Parathyroid adenoma (tissue), 2 donors: ENCODE results near the gene TOPAZ1.
"Not testable (repeated sequence)": the region's sequence is repeated elsewhere in the genome, so short reads cannot be mapped to it uniquely, and the experiment has no call there.

Source experiments
- H2AFZ ChIP-seq: fragments of 300-600 bp; sonication (generic); one replicate; pipeline ENCODE4 v1.7.0; 2017; ENCODE audit warnings: antibody characterized with exemption, mild to moderate bottlenecking
- H3K27ac ChIP-seq: fragments of 300-600 bp; sonication (generic); one replicate; pipeline ENCODE4 v1.7.0; 2017
- H3K27me3 ChIP-seq: fragments of 300-600 bp; sonication (generic); one replicate; pipeline ENCODE4 v1.7.0; 2017; ENCODE audit warnings: low read length; ENCODE audit not compliant: control insufficient read depth, insufficient read depth
- H3K36me3 ChIP-seq: fragments of 300-600 bp; sonication (generic); one replicate; pipeline ENCODE4 v1.7.0; 2017; ENCODE audit warnings: low read length; ENCODE audit not compliant: control insufficient read depth, insufficient read depth
- H3K4me1 ChIP-seq: fragments of 300-600 bp; sonication (generic); one replicate; pipeline ENCODE4 v1.7.0; 2017; ENCODE audit warnings: control low read depth
- H3K4me2 ChIP-seq: fragments of 300-600 bp; sonication (generic); one replicate; pipeline ENCODE4 v1.7.0; 2017; ENCODE audit warnings: low read length
- H3K4me3 ChIP-seq: fragments of 300-600 bp; sonication (generic); one replicate; pipeline ENCODE4 v1.7.0; 2017; ENCODE audit warnings: low read depth, low read length
- H3K79me2 ChIP-seq: fragments of 300-600 bp; sonication (generic); one replicate; pipeline ENCODE4 v1.7.0; 2017; ENCODE audit warnings: control low read depth
- H3K9ac ChIP-seq: fragments of 300-600 bp; sonication (generic); one replicate; pipeline ENCODE4 v1.7.0; 2017; ENCODE audit warnings: mild to moderate bottlenecking
- H3K9me3 ChIP-seq: fragments of 300-600 bp; sonication (generic); one replicate; pipeline ENCODE4 v1.7.0; 2017; ENCODE audit warnings: low read length; ENCODE audit not compliant: control insufficient read depth
- TF ChIP-seq, protein P1 (sequence below): fragments of 300-600 bp; sonication (generic); IDR thresholded peaks from one replicate; pipeline ENCODE4 v1.7.0; 2017; ENCODE audit warnings: antibody characterized with exemption, mild to moderate bottlenecking
- donor health status: primary hyperparathyroidism.

TOPAZ1 gene

DNA sequence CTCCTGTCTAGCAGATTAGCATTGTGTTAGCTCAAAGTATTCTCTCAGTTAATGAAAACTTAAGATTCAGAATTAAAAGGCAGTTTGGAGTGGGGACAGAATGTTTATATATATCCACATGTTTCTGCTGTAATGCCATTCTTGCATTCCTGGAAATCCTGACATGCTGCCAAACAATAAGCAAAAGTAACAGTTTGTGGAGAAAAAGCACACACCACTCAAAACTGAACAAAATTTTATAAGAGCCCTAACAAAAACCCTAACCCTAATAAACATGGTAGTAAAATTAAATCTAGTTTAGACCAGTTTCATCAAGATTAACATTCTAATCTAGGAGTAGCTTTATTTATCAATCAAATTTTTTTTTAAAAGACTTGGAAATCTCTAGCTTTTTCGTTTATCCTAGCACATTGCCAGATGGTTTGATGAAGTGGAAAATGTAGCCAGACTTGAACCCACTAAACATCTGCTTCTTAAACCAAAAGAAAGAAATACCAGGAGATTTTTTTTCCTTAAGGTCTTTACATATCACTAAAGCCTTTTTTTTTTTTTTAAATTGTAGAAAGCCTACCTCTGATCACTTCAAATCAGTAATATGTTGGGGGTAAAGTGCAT lies 100.6 kb downstream of the TOPAZ1 start:
- Histone ChIP-seq H3K4me3 (no peak overlapping the region), H3K9me3 (no peaks in the 10 kb centered on the region), H2AFZ (no peak overlapping the region), H3K9ac (no peak overlapping the region), H3K4me2 (no peak overlapping the region), H3K4me1 (no peaks in the 10 kb centered on the region), H3K27me3 (no peaks in the 10 kb centered on the region), H3K79me2 (peaks cover 20% of the 10 kb centered on the region), H3K36me3 (no peaks in the 10 kb centered on the region), H3K27ac (no peak overlapping the region)
- TF ChIP-seq, protein P1, sequence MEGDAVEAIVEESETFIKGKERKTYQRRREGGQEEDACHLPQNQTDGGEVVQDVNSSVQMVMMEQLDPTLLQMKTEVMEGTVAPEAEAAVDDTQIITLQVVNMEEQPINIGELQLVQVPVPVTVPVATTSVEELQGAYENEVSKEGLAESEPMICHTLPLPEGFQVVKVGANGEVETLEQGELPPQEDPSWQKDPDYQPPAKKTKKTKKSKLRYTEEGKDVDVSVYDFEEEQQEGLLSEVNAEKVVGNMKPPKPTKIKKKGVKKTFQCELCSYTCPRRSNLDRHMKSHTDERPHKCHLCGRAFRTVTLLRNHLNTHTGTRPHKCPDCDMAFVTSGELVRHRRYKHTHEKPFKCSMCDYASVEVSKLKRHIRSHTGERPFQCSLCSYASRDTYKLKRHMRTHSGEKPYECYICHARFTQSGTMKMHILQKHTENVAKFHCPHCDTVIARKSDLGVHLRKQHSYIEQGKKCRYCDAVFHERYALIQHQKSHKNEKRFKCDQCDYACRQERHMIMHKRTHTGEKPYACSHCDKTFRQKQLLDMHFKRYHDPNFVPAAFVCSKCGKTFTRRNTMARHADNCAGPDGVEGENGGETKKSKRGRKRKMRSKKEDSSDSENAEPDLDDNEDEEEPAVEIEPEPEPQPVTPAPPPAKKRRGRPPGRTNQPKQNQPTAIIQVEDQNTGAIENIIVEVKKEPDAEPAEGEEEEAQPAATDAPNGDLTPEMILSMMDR = no peak

DNA sequence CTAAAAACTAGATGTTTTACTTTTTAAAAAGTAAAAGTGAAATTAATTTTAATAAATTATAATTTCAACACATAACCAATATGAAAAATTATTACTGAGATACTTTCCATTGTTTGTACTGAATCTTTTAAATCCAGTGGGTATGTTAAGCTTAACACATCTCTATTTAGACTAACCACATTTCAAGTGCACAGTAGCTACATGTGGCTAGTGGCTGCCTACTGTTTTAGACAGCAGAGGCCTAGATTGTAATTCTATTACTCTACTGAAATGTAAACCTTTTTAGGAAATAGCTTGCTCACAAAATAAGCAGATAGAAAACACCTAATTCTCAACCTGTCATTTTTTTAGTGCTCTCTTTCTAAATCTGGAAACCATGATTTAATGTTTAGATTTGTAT lies 101.7 kb downstream of the TOPAZ1 start:
- Histone ChIP-seq H3K79me2 (peaks cover 26% of the 10 kb centered on the region), H3K4me1 (no peaks in the 10 kb centered on the region), H3K4me3 (no peak overlapping the region), H3K36me3 (no peaks in the 10 kb centered on the region), H2AFZ (no peak overlapping the region), H3K9ac (no peak overlapping the region), H3K27ac (no peak overlapping the region), H3K27me3 (no peaks in the 10 kb centered on the region), H3K9me3 (no peaks in the 10 kb centered on the region), H3K4me2 (no peak overlapping the region)
- TF ChIP-seq, protein P1 = no peak

DNA sequence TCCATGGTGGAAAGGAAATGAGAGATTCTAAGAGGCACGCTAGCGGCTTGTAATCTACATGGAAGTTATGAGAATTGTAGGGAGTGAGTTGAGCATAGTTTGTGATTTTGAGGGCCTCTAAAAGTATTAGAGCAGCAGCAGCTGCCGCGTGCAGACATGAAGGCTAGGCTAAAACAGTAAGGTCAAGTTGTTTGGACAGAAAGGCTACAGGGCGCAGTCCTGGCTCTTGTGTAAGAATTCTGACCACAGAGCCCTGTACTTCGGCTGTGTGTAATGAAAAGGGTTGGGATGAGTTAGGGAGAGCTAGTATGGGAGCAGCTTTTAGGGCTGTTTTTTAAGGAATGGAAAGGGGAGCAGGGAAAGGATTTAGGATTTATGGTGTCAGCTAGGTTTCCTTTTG lies 104.9 kb downstream of the TOPAZ1 start:
- not testable (repeated sequence) for H3K27me3 ChIP-seq, H3K9me3 ChIP-seq, H3K27ac ChIP-seq, H2AFZ ChIP-seq, H3K4me2 ChIP-seq, H3K4me3 ChIP-seq, H3K36me3 ChIP-seq, H3K9ac ChIP-seq, H3K4me1 ChIP-seq
- H3K79me2 ChIP-seq = peaks cover 27% of the 10 kb centered on the region

DNA sequence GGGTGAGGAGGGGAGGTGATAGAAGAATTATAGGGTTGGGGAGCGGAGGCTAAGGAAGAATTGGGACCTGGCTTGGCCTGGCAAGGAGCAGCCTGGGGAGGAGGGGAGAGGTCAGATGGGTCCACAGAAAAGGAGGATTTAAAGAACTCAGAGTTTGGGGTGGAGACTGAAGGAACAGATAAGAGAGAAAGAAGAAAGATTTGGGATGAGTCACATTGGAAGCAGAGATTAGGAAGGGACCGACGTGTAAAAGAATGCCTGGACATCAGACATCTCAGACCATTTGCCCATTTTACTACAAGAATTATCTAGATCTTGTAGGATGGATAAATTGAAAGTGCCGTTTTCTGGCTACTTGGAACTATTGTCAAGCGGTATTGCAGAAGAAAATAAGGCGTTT lies 107.3 kb downstream of the TOPAZ1 start:
- no peaks in the 10 kb centered on the region for H3K36me3 ChIP-seq
- TF ChIP-seq, protein P1 = no peak
- peaks cover 27% of the 10 kb centered on the region for H3K79me2 ChIP-seq
- no peak overlapping the region for H3K4me3 ChIP-seq
- no peaks in the 10 kb centered on the region for H3K4me1 ChIP-seq
- no peak overlapping the region for H2AFZ ChIP-seq
- H3K9me3 ChIP-seq = no peaks in the 10 kb centered on the region
- no peak overlapping the region for H3K27ac ChIP-seq
- H3K27me3 ChIP-seq = no peaks in the 10 kb centered on the region
- no peak overlapping the region for H3K4me2 ChIP-seq
- no peak overlapping the region for H3K9ac ChIP-seq

DNA sequence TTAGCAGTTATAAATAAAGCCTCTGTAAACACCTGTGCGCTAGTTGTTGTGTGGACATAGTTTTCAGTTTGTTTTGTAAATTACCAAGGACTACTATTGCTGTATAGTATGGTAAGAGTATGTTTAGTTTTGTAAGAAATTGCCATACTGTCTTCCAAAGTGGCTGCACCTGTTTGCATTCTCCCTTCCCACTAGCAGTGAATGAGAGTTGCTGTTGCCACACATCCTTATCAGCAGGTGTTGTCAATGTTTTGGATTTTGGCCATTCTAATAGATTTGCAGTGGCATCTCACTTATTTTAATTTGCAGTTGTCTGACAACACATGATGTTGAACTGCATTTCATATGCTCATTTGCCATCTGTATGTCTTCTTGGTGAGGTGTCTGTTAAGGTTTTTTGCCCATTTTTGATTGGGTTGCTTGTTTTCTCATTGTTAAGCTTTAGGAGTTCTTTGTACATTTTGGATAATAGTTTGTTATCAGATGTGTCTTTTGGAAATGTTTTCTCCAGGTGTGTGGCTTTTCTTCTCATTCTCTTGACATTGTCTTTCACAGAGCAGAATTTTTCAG lies 111.8 kb downstream of the TOPAZ1 start:
- Histone ChIP-seq H3K27ac (no peak overlapping the region), H3K9me3 (no peaks in the 10 kb centered on the region), H3K4me1 (no peaks in the 10 kb centered on the region), H2AFZ (no peak overlapping the region), H3K36me3 (no peaks in the 10 kb centered on the region), H3K4me3 (no peak overlapping the region), H3K9ac (no peak overlapping the region), H3K79me2 (peaks cover 1% of the 10 kb centered on the region), H3K4me2 (no peak overlapping the region), H3K27me3 (no peaks in the 10 kb centered on the region)
- TF ChIP-seq, protein P1 = no peak
